A549 (cell line): ENCODE results near the gene PRLHR. TPM values are rescaled to one million over a fixed set of nuclear protein-coding genes. Genes with fewer than 3 reads are reported as not detected.

Experiments used
- ATAC-seq, 2 experiments: fragments of 200-7000 bp in 1 of 2; fragments of >200 bp in 1 of 2; cut with Nextera tagmentation in 1 of 2; cut with Tn5 transposase in 1 of 2; 3 replicates each; pipeline versions ENCODE4 v1.8.0 to v1.9.1; 2018 to 2020; ENCODE audit warnings: mild to moderate bottlenecking in 1 of 2, moderate library complexity in 1 of 2
- CTCF ChIA-PET: fragments of 300-600 bp; sonication (Branson Sonifier 250); formaldehyde crosslinking; extraction: SDS; loops from one replicate; lab custom pipeline; 2021; ENCODE audit warnings: antibody characterized with exemption, inconsistent platforms; lab: Yijun Ruan, JAX
- POLR2A ChIA-PET: fragments of 350-600 bp; formaldehyde crosslinking; extraction: SDS; loops from one replicate; lab custom pipeline; 2021; ENCODE audit warnings: antibody characterized with exemption, inconsistent platforms; lab: Yijun Ruan, JAX
- DNase-seq, 2 experiments: peaks; one replicate each; pipeline versions ENCODE4 v3.0.0 to v3.0.0-alpha.2; 2011 to 2016; ENCODE audit warnings: low read depth in 1 of 2, low spot score in 1 of 2
- FAIRE-seq: peaks from 2 replicates; lab custom pipeline; 2011; peaks lifted over from hg19 to GRCh38; lab: Jason Lieb, UNC
- H3K27ac ChIP-seq, 2 experiments: fragments of >200 bp; sonication (Bioruptor Twin); formaldehyde crosslinking; 3 replicates each; pipeline ENCODE4 v1.5.1; 2016 to 2017
- H3K4me1 ChIP-seq: fragments of >200 bp; sonication (Bioruptor Twin); formaldehyde crosslinking; 3 replicates; pipeline ENCODE4 v1.6.1; 2016
- H3K4me2 ChIP-seq: fragments of >200 bp; sonication (Bioruptor Twin); formaldehyde crosslinking; 3 replicates; pipeline ENCODE4 v1.6.1; 2016
- H3K4me3 ChIP-seq: fragments of >200 bp; sonication (Bioruptor Twin); formaldehyde crosslinking; 3 replicates; pipeline ENCODE4 v1.5.1; 2016
- H3K9me3 ChIP-seq: fragments of >200 bp; sonication (Bioruptor Twin); formaldehyde crosslinking; 3 replicates; pipeline ENCODE4 v1.6.1; 2016
- BCL3 ChIP-seq: fragments of >200 bp; sonication (Bioruptor Twin); formaldehyde crosslinking; IDR thresholded peaks from 3 replicates; pipeline ENCODE4 v1.6.1; 2016
- BHLHE40 ChIP-seq: IDR thresholded peaks from 2 replicates; pipeline ENCODE4 v1.6.1; 2012; ENCODE audit warnings: low read depth, low read length, inconsistent platforms
- CBX2 ChIP-seq: fragments of 200-600 bp; sonication (generic); IDR thresholded peaks from 2 replicates; pipeline ENCODE4 v1.6.1; 2016; ENCODE audit warnings: low read depth, mild to moderate bottlenecking, borderline replicate concordance
- CHD4 ChIP-seq: fragments of 200-600 bp; sonication (generic); IDR thresholded peaks from 2 replicates; pipeline ENCODE4 v1.6.1; 2016; ENCODE audit warnings: antibody characterized with exemption, mild to moderate bottlenecking, borderline replicate concordance
- E2F6 ChIP-seq: IDR thresholded peaks from 2 replicates; pipeline ENCODE4 v1.6.1; 2012; ENCODE audit warnings: low read depth, borderline replicate concordance
- EHF ChIP-seq: fragments of 250-450 bp; sonication (Bioruptor Pico); IDR thresholded peaks from 2 replicates; pipeline ENCODE4 v1.5.0; 2020; ENCODE audit warnings: mild to moderate bottlenecking
- EHMT2 ChIP-seq: fragments of 200-600 bp; sonication (generic); IDR thresholded peaks from 2 replicates; pipeline ENCODE4 v1.6.1; 2016; ENCODE audit warnings: antibody characterized with exemption, low read depth, mild to moderate bottlenecking, moderate library complexity
- ESRRA ChIP-seq: fragments of 150-350 bp; IDR thresholded peaks from 2 replicates; pipeline ENCODE4 v1.6.1; 2014; ENCODE audit warnings: mild to moderate bottlenecking, low read length, borderline replicate concordance
- FOSB ChIP-seq: fragments of 250-450 bp; sonication (Bioruptor Pico); IDR thresholded peaks from 2 replicates; pipeline ENCODE4 v1.5.0; 2020; ENCODE audit warnings: mild to moderate bottlenecking, moderate library complexity
- FOXS1 ChIP-seq: fragments of 250-450 bp; sonication (Bioruptor Pico); IDR thresholded peaks from 2 replicates; pipeline ENCODE4 v1.5.0; 2020; ENCODE audit warnings: mild to moderate bottlenecking, moderate library complexity
- GATA3 ChIP-seq: IDR thresholded peaks from 2 replicates; pipeline ENCODE4 v1.6.1; 2012; ENCODE audit warnings: borderline replicate concordance
- HDAC2 ChIP-seq: fragments of 200-600 bp; sonication (generic); IDR thresholded peaks from 2 replicates; pipeline ENCODE4 v1.6.1; 2016
- HES2 ChIP-seq: fragments of >200 bp; sonication (Bioruptor Twin); formaldehyde crosslinking; IDR thresholded peaks from 2 replicates; pipeline ENCODE4 v1.6.1; 2016
- HMGXB4 ChIP-seq: fragments of 250-450 bp; sonication (Bioruptor Pico); IDR thresholded peaks from 2 replicates; pipeline ENCODE4 v1.5.0; 2021; ENCODE audit warnings: mild to moderate bottlenecking, moderate library complexity, borderline replicate concordance
- HOXA7 ChIP-seq: fragments of 250-450 bp; sonication (Bioruptor Pico); IDR thresholded peaks from 2 replicates; pipeline ENCODE4 v1.5.0; 2020; ENCODE audit warnings: mild to moderate bottlenecking, moderate library complexity
- JUN ChIP-seq, 2 experiments: fragments of >200 bp; sonication (Bioruptor Twin); formaldehyde crosslinking; IDR thresholded peaks; 2 replicates in 1 of 2; 3 replicates in 1 of 2; pipeline ENCODE4 v1.6.1; 2016 to 2017
- NFE2L2 ChIP-seq: fragments of 150-350 bp; conservative IDR thresholded peaks from 2 replicates; pipeline ENCODE4 v1.6.1; 2014; ENCODE audit warnings: low read length
- NPAS2 ChIP-seq: fragments of 250-450 bp; sonication (Bioruptor Pico); IDR thresholded peaks from 2 replicates; pipeline ENCODE4 v1.8.0; 2022; ENCODE audit warnings: mild to moderate bottlenecking, moderate library complexity, borderline replicate concordance
- NR3C1 ChIP-seq: fragments of >200 bp; sonication (Bioruptor Twin); formaldehyde crosslinking; IDR thresholded peaks from 3 replicates; pipeline ENCODE4 v1.6.1; 2017
- REST ChIP-seq: fragments of 200-600 bp; sonication (generic); IDR thresholded peaks from 2 replicates; pipeline ENCODE4 v1.6.1; 2016; ENCODE audit warnings: antibody characterized with exemption, mild to moderate bottlenecking, moderate library complexity
- RFX5 ChIP-seq: fragments of 450-650 bp; IDR thresholded peaks from 2 replicates; pipeline ENCODE4 v1.7.1; 2014; ENCODE audit warnings: antibody characterized with exemption, mild to moderate bottlenecking, moderate library complexity
- SREBF2 ChIP-seq: fragments of 450-650 bp; IDR thresholded peaks from 2 replicates; pipeline ENCODE4 v1.6.1; 2014; ENCODE audit warnings: mild to moderate bottlenecking, moderate library complexity
- USF2 ChIP-seq: fragments of 450-650 bp; IDR thresholded peaks from 2 replicates; pipeline ENCODE4 v1.6.1; 2014; ENCODE audit warnings: antibody characterized with exemption
- ZC3H11A ChIP-seq: fragments of 450-650 bp; IDR thresholded peaks from 2 replicates; pipeline ENCODE4 v1.6.1; 2014; ENCODE audit warnings: antibody characterized with exemption, mild to moderate bottlenecking
- ZNF302 ChIP-seq: fragments of 250-450 bp; sonication (Bioruptor Pico); IDR thresholded peaks from 2 replicates; pipeline ENCODE4 v1.9.0; 2021; ENCODE audit warnings: inconsistent platforms, mild to moderate bottlenecking, moderate library complexity
- ZSCAN20 ChIP-seq: fragments of 250-450 bp; sonication (Bioruptor Pico); IDR thresholded peaks from 2 replicates; pipeline ENCODE4 v1.8.0; 2022; ENCODE audit warnings: mild to moderate bottlenecking, moderate library complexity
- WGBS: methylation state at CpG from one replicate; pipeline ENCODE4 v1.1.6; 2017; ENCODE audit errors: missing lambda C conversion rate; 5-methylcytosine and 5-hydroxymethylcytosine counted together
- polyA plus RNA-seq, 4 experiments: library from polyadenylated mRNA; depleted of rRNA in 3 of 4; stranded (reverse); fragments of >200 nt; fragmentation: RNase III in 1 of 4; extraction: RNeasy Plus Mini Kit Qiagen cat#74134 plus additional on column Dnase treatment in 1 of 4; gene quantifications; 2 replicates in 3 of 4; 3 replicates in 1 of 4; pipeline ENCODE4 v1.2.3, GENCODE V29; 2011 to 2017

The PRLHR gene
- polyA plus RNA-seq, 2 of the 4 experiments (the other 2 are of a cell fraction) = not detected

- FAIRE-seq (no peak), ATAC-seq (no peak), DNase-seq (no peak)
- POLR2A ChIA-PET = no interaction called here
- WGBS = 6% methylated on average over 2 of the region's 2 CpGs
- H3K4me2 ChIP-seq = no peak overlapping the region
- no peaks in the 10 kb centered on the region for H3K4me1 ChIP-seq
- no peak overlapping the region for H3K27ac ChIP-seq
- H3K9me3 ChIP-seq = no peaks in the 10 kb centered on the region
- no peak overlapping the region for H3K4me3 ChIP-seq
- CTCF ChIA-PET = no interaction called here
- TF ChIP-seq BHLHE40 = no peak
- no peak for TF ChIP-seq CBX2
- no peak for TF ChIP-seq BCL3
- no peak for TF ChIP-seq HDAC2
- no peak for TF ChIP-seq ZC3H11A
- TF ChIP-seq E2F6 = no peak
- no peak for TF ChIP-seq EHF (CRISPR knock-in tag)
- no peak for TF ChIP-seq USF2
- no peak for TF ChIP-seq REST
- no peak for TF ChIP-seq ESRRA
Observed at GRCh38 chr10:118546479-118546878, 49.0 kb downstream of the PRLHR start.

- H3K9me3 ChIP-seq = no peaks in the 10 kb centered on the region
- CTCF ChIA-PET = interaction anchor here (1.2 to 1.8 kb wide), 3 partner anchors 9 to 87 kb away, joined by 5 to 7 read pairs (median 6); no protein-coding TSS in a partner anchor
- no peak overlapping the region for H3K4me3 ChIP-seq
- FAIRE-seq (no peak), DNase-seq (no peak), ATAC-seq (no peak)
- no peak overlapping the region for H3K27ac ChIP-seq
- H3K4me1 ChIP-seq = no peaks in the 10 kb centered on the region
- no peak overlapping the region for H3K4me2 ChIP-seq
- WGBS = 8% methylated on average over 1 of the region's 1 CpG
- POLR2A ChIA-PET = no interaction called here
- TF ChIP-seq RFX5 (no peak), FOXS1 (CRISPR knock-in tag) (no peak), ZSCAN20 (no peak), NFE2L2 (no peak), GATA3 (no peak), NPAS2 (CRISPR knock-in tag) (no peak), JUN (IDR thresholded peaks at IDR 0.05) (no peak), ZNF302 (no peak), NR3C1 (no peak), SREBF2 (no peak), HMGXB4 (no peak), HES2 (no peak), BHLHE40 (no peak), HOXA7 (no peak), FOSB (CRISPR knock-in tag) (no peak), CHD4 (no peak), EHMT2 (no peak)
Observed at GRCh38 chr10:118545381-118545780, 50.1 kb downstream of the PRLHR start.
